Measurements from ENCODE around the gene TVP23B.
"Not testable (repeated sequence)": the region's sequence is repeated elsewhere in the genome, so short reads cannot be mapped to it uniquely, and the experiment has no call there.

The TVP23B gene

GRCh38 chr17:18794841-18795240 lies 13.9 kb downstream of the TVP23B start:
- not testable (repeated sequence) for DNase-seq

DNA sequence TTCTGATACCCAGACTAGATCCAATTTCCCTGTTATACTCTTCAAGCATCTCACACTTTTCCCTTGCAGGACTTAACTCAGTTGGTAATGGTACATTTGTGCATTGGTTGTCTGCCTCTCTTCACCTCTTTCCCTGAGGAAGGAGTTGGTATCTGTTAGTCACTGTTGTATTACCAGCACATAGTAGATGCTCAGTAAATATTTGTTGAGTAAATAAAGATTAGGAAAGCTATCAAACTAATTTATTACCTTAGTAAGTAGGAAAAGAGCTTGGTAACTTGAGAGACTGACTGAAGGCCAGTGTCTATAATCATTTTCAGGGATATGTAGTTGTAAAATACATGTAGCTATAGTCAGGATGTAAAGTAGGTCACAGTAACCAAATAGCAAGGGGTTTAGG lies 15.9 kb downstream of the TVP23B start:
- DNase-seq: not testable (repeated sequence)

- DNase-seq: not testable (repeated sequence)
Observed at GRCh38 chr17:18803458-18804245, 22.7 kb downstream of the TVP23B start.

- not testable (repeated sequence) for DNase-seq
Observed at GRCh38 chr17:18815924-18816323, 34.9 kb downstream of the TVP23B start.

DNA sequence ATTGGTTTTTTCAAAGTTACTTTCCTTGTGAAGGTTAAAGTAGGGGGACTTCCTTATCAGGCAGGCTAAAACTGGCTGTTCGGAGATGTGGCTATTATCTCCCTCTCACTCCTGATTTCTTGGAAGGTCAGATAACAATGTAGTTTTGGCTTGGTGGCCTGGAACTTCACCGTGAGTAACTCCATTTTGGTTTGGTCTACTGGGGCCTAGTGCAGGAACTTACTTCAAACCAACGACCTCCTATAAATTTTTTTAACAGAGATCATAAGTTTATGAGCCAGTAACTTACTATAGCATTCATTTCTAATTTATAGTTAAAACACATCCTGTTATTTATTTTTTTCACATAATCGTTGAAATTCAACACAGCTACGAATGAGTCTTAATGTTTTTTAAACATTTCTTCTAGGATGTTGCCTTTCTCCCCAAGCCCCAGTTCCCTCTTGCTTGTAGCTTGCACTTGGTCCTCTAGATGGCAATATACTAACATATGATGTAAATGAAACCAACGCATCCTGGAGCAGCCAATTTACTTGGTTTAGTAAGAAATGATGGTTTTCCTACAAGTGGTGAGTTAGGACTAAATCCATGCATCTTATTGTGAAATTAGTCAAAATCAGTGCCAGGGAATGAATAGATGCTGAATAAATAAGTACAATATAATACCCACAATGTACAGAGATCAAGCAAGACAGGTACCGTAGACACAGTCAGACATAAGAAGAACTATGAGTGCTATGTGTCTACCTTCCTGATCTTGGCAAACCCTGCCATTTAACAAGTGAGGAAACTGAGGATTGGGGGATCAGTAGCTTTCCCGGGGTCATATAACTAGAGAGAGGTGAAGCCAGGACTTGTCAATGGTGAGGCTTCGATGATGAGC lies 35.7 kb downstream of the TVP23B start:
- DNase-seq: peak; percentile 67

DNA sequence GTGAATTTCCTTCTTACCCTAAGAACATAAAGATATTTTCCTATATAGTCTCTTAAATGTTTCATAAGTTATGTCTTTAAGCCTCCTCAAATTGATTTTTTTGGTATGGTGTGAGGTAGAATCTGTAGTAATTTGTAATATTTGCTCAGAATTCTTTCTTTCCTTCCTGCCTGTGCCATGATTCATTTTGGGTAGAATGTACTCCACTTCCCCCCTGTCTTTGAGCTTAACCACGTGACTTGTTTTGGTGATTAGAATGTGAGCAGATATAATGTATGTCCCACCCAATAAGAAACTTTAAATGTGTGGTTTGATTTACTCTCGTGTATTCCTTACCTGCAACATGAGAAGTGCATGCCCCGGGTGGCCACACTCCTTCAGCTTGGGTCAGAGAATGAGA lies 40.4 kb downstream of the TVP23B start:
- DNase-seq: not testable (repeated sequence)

- not testable (repeated sequence) for DNase-seq
Observed at GRCh38 chr17:18827613-18828012, 46.6 kb downstream of the TVP23B start.

- no peak for DNase-seq
Observed at GRCh38 chr17:18848501-18848900, 67.5 kb downstream of the TVP23B start.

DNA sequence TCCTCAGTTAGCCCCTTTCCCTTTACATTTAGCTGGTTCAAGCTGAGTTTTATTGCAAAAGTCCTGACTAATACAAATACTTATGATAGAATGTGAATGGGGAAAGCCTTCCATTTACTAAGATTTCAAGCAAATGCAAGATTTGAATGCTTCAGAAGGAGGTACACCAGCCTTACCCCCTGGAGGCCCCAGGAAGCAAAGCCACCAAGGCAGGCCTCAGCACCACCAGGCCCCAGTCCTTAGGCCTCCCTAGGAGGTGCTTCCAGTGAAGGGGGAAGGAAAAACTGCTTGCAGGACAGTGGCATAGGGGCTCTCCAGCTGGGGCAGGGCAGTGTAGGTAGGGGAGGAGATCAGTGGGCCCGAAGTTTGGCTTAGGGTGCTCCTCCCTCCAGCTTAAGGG lies 69.7 kb downstream of the TVP23B start:
- DNase-seq: no peak

DNA sequence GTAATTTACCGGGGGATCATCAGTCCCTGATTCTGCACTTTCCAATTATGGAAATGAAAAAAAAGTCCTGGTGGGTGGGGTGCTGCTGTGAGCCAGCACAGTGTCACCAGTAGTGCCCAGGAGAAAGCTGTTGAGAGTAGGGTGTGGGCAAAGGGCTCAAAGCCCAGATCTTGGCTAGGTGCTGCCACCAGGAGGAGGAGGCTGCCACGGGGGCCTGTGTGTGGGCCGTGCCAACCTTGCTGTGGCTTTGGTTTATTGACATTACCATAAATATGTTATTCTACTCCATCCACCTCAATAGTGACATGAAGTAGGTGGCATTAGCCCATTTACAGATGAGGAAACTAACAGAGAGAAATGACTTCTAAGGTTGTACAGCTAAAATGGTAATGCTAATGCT lies 70.2 kb downstream of the TVP23B start:
- no peak for DNase-seq

DNA sequence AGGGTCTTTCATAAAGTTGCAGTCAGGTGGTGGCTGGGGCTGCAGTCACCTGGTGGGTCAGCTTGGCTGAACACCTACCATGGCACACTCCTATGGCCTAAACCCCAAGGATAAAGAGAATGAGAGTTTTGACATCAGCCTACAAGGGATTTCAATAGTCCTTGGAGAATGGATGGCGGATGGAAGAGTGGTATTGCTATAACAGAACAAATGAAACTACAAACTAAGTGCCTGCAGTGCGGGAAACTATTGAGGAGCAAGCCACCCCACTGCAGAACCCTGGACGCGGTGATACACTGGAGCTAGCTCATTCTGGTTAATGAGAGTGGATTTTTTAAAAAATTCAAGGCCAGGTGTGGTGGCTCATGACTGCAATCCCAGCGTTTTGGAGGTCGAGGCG lies 74.0 kb downstream of the TVP23B start:
- no peak for DNase-seq

- peak; percentile 98 for DNase-seq
Observed at GRCh38 chr17:18855831-18856569, 75.0 kb downstream of the TVP23B start.

Data from NCI-H510A treated with DMSO at 0.1 percent for 48 hours (cell line).